Body of pancreas (tissue), 4 donors: ENCODE measurements around the gene CELF5.

ENCODE experiments used
- CTCF ChIP-seq, 7 experiments: fragments of 450-650 bp in 4 of 7; fragments of 200-600 bp in 3 of 7; sonication (generic) in 3 of 7; IDR thresholded peaks; one replicate each; pipeline ENCODE4 v1.5.1; 2016 to 2019; ENCODE audit warnings: antibody characterized with exemption in 7 of 7
- POLR2A ChIP-seq, 3 donors: fragments of 450-650 bp; IDR thresholded peaks; one replicate each; pipeline ENCODE4 v1.6.1; 2016; ENCODE audit warnings: antibody characterized with exemption in 3 of 3, mild to moderate bottlenecking in 2 of 3

- no peak for TF ChIP-seq CTCF (IDR thresholded peaks at IDR 0.05)
- no peak for TF ChIP-seq POLR2A (IDR thresholded peaks at IDR 0.05)
Observed at GRCh38 chr19:3245050-3245449, 20.6 kb downstream of the CELF5 start.
